SK-N-SH treated with all-trans-retinoic acid at 6 μM for 48 hours (cell line): ENCODE results near the gene TOR1A.

Source experiments
- CSDC2 ChIP-seq: fragments of 250-450 bp; sonication (Bioruptor Pico); IDR thresholded peaks from 2 replicates; pipeline ENCODE4 v1.5.0; 2020; ENCODE audit warnings: mild to moderate bottlenecking, moderate library complexity
- OSR1 ChIP-seq: fragments of 250-450 bp; sonication (Bioruptor Pico); IDR thresholded peaks from 2 replicates; pipeline ENCODE4 v1.8.0; 2022; ENCODE audit warnings: moderate library complexity, mild to moderate bottlenecking, inconsistent platforms
- PPARA ChIP-seq: fragments of 250-450 bp; sonication (Bioruptor Pico); IDR thresholded peaks from 2 replicates; pipeline ENCODE4 v1.5.0; 2020; ENCODE audit warnings: mild to moderate bottlenecking, borderline replicate concordance
- TCF4 ChIP-seq: fragments of 250-450 bp; sonication (Bioruptor Pico); IDR thresholded peaks from 2 replicates; pipeline ENCODE4 v1.8.0; 2021; ENCODE audit warnings: mild to moderate bottlenecking, moderate library complexity, borderline replicate concordance
- TOX ChIP-seq: fragments of 250-450 bp; sonication (Bioruptor Pico); IDR thresholded peaks from 2 replicates; pipeline ENCODE4 v1.8.0; 2021; ENCODE audit warnings: mild to moderate bottlenecking, moderate library complexity, borderline replicate concordance
- ZFP3 ChIP-seq: fragments of 250-450 bp; sonication (Bioruptor Pico); IDR thresholded peaks from 2 replicates; pipeline ENCODE4 v1.5.0; 2020; ENCODE audit warnings: mild to moderate bottlenecking, moderate library complexity
- TF ChIP-seq, protein P1 (sequence below): fragments of 250-450 bp; sonication (Bioruptor Pico); IDR thresholded peaks from 2 replicates; pipeline ENCODE4 v1.5.0; 2020; ENCODE audit warnings: mild to moderate bottlenecking, moderate library complexity
- TF ChIP-seq, protein P2 (sequence below): fragments of 250-450 bp; sonication (Bioruptor Pico); IDR thresholded peaks from 2 replicates; pipeline ENCODE4 v1.8.0; 2021; ENCODE audit warnings: low read depth, mild to moderate bottlenecking, moderate library complexity, borderline replicate concordance

DNA sequence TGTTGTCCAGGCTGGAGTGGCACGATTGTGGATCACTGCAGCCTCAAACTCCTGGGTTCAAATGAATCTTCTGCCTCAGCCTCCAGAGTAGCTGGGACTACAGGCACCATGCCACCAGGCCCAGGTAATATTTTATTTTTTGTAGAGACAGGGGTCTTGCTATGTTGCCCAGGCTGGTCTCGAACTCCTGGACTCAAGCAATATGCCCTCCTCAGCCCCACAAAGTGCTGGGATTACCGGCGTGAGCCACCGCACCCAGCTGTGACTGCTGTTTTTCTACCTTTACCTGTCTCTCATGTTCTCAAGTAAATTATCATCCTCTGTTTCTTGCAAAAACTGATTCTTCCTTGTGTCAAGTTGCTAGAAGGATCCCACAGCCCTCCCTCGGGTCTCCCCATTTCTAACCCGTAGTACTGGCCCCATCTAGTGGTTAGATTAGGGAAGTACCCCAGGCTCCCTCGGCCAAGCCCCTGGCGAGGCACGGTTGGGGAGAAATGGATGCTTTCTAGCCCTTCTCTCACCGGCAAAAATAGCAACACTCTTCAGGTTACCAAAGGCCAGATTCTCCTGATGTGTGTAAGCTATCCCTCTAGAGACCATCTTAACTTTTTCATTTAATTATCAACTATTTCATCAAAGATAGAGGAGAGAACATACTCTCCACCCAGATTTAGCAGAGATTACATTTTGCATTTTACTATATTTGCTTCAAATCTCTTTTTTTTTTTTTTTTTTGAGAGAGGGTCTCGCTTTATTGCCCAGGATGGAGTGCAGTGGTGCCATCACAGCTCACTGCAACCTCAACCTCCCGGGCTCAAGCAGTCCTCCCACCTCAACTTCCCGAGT, 40.2 kb downstream of the TOR1A start:
- TF ChIP-seq OSR1 (CRISPR knock-in tag) (no peak), TCF4 (CRISPR knock-in tag) (no peak), PPARA (no peak), TOX (CRISPR knock-in tag) (no peak), ZFP3 (CRISPR knock-in tag) (no peak), CSDC2 (CRISPR knock-in tag) (no peak)
- TF ChIP-seq, protein P1, sequence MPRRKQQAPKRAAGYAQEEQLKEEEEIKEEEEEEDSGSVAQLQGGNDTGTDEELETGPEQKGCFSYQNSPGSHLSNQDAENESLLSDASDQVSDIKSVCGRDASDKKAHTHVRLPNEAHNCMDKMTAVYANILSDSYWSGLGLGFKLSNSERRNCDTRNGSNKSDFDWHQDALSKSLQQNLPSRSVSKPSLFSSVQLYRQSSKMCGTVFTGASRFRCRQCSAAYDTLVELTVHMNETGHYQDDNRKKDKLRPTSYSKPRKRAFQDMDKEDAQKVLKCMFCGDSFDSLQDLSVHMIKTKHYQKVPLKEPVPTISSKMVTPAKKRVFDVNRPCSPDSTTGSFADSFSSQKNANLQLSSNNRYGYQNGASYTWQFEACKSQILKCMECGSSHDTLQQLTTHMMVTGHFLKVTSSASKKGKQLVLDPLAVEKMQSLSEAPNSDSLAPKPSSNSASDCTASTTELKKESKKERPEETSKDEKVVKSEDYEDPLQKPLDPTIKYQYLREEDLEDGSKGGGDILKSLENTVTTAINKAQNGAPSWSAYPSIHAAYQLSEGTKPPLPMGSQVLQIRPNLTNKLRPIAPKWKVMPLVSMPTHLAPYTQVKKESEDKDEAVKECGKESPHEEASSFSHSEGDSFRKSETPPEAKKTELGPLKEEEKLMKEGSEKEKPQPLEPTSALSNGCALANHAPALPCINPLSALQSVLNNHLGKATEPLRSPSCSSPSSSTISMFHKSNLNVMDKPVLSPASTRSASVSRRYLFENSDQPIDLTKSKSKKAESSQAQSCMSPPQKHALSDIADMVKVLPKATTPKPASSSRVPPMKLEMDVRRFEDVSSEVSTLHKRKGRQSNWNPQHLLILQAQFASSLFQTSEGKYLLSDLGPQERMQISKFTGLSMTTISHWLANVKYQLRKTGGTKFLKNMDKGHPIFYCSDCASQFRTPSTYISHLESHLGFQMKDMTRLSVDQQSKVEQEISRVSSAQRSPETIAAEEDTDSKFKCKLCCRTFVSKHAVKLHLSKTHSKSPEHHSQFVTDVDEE (CRISPR knock-in tag), result no peak
- TF ChIP-seq, protein P2, sequence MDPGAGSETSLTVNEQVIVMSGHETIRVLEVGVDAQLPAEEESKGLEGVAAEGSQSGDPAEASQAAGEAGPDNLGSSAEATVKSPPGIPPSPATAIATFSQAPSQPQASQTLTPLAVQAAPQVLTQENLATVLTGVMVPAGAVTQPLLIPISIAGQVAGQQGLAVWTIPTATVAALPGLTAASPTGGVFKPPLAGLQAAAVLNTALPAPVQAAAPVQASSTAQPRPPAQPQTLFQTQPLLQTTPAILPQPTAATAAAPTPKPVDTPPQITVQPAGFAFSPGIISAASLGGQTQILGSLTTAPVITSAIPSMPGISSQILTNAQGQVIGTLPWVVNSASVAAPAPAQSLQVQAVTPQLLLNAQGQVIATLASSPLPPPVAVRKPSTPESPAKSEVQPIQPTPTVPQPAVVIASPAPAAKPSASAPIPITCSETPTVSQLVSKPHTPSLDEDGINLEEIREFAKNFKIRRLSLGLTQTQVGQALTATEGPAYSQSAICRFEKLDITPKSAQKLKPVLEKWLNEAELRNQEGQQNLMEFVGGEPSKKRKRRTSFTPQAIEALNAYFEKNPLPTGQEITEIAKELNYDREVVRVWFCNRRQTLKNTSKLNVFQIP (CRISPR knock-in tag), result no peak
